Endothelial cell of umbilical vein (primary cell): ENCODE measurements around the gene FAM9A. TPM values are rescaled to one million over a fixed set of nuclear protein-coding genes. Genes with fewer than 3 reads are reported as not detected.
"Not testable (repeated sequence)": the region's sequence is repeated elsewhere in the genome, so short reads cannot be mapped to it uniquely, and the experiment has no call there.

Experiments used
- BruUV-seq: library from RNA; stranded (reverse); fragments of 400-500 nt; replicated peaks from 2 replicates; lab custom pipeline; 2021; lab: Mats Ljungman, UMichigan
- CTCF ChIA-PET: fragments of 300-600, 350-600 bp; sonication (Branson Sonifier 250); formaldehyde crosslinking; loops from one replicate; lab custom pipeline; 2021; ENCODE audit warnings: antibody characterized with exemption, inconsistent platforms; lab: Charles Lee
- POLR2A ChIA-PET: fragments of 300-600, 350-600 bp; sonication (Branson Sonifier 250); formaldehyde crosslinking; loops from one replicate; lab custom pipeline; 2021; ENCODE audit warnings: antibody characterized with exemption, inconsistent platforms; lab: Charles Lee
- DNase-seq: peaks from one replicate; pipeline ENCODE4 v3.0.0-alpha.2; 2011; ENCODE audit warnings: low read depth, low spot score
- FAIRE-seq: peaks from 2 replicates; lab custom pipeline; 2011; peaks lifted over from hg19 to GRCh38; lab: Jason Lieb, UNC
- H2AFZ ChIP-seq: 2 replicates; pipeline ENCODE4 v1.6.0; 2012; ENCODE audit warnings: low read depth, low read length, control low read depth, inconsistent platforms
- H3K27ac ChIP-seq: 2 replicates; pipeline ENCODE4 v1.5.1; 2011; ENCODE audit warnings: low read depth, mild to moderate bottlenecking, control low read depth, low read length, moderate library complexity; ENCODE audit not compliant: insufficient read depth
- H3K27me3 ChIP-seq, 2 experiments: 2 replicates each; pipeline versions ENCODE4 v1.6.0 to v1.6.1; 2011; ENCODE audit warnings: low read length in 2 of 2, mixed read lengths in 1 of 2; ENCODE audit not compliant: control insufficient read depth in 2 of 2, insufficient read depth in 2 of 2
- H3K36me3 ChIP-seq, 2 experiments: 2 replicates in 1 of 2; 3 replicates in 1 of 2; pipeline ENCODE4 v1.5.1; 2011; ENCODE audit warnings: low read length in 2 of 2, mild to moderate bottlenecking in 1 of 2, moderate library complexity in 1 of 2; ENCODE audit not compliant: control insufficient read depth in 2 of 2, insufficient read depth in 2 of 2; ENCODE audit errors: extremely low read depth in 1 of 2
- H3K4me1 ChIP-seq: 3 replicates; pipeline ENCODE4 v1.5.1; 2011; ENCODE audit warnings: mild to moderate bottlenecking, low read length; ENCODE audit not compliant: control insufficient read depth, insufficient read depth; ENCODE audit errors: extremely low read depth
- H3K4me2 ChIP-seq: 2 replicates; pipeline ENCODE4 v1.6.1; 2011; ENCODE audit warnings: low read length, control low read depth, mixed read lengths; ENCODE audit not compliant: insufficient read depth
- H3K4me3 ChIP-seq, 3 experiments: fragments of 200-600 bp in 1 of 3; sonication (generic), shearing (Covaris generic) in 1 of 3; replicated peaks in 1 of 3; 2 replicates each; pipeline ENCODE4 v1.5.1; 2011 to 2016; ENCODE audit warnings: control low read depth in 3 of 3, low read length in 3 of 3, mild to moderate bottlenecking in 2 of 3, inconsistent platforms in 1 of 3, low read depth in 1 of 3, moderate library complexity in 1 of 3; ENCODE audit not compliant: insufficient read depth in 1 of 3
- H3K79me2 ChIP-seq: 2 replicates; pipeline ENCODE4 v1.6.0; 2012; ENCODE audit warnings: low read length, inconsistent platforms; ENCODE audit not compliant: control insufficient read depth, insufficient read depth
- H3K9ac ChIP-seq: replicated peaks from 2 replicates; pipeline ENCODE3; 2011; ENCODE audit warnings: low read length, control low read depth; ENCODE audit not compliant: insufficient read depth; ENCODE audit errors: extremely low read depth
- H3K9me1 ChIP-seq: replicated peaks from 3 replicates; pipeline ENCODE4 v1.6.0; 2011; ENCODE audit warnings: mild to moderate bottlenecking, low read length; ENCODE audit not compliant: control insufficient read depth, insufficient read depth; ENCODE audit errors: extremely low read depth
- H3K9me3 ChIP-seq: replicated peaks from 2 replicates; pipeline ENCODE4 v1.5.1; 2012; ENCODE audit warnings: low read length, inconsistent platforms; ENCODE audit not compliant: control insufficient read depth, insufficient read depth
- H4K20me1 ChIP-seq: replicated peaks from 2 replicates; pipeline ENCODE3; 2011; ENCODE audit warnings: mild to moderate bottlenecking, low read length; ENCODE audit not compliant: control insufficient read depth, insufficient read depth; ENCODE audit errors: extremely low read depth
- EZH2 ChIP-seq: IDR thresholded peaks from 2 replicates; pipeline ENCODE4 v1.6.1; 2012; ENCODE audit warnings: borderline replicate concordance, low read depth, mild to moderate bottlenecking, moderate library complexity, low read length, inconsistent platforms; ENCODE audit not compliant: severe bottlenecking
- FOS ChIP-seq: IDR thresholded peaks from 2 replicates; pipeline ENCODE4 v1.6.1; 2011; ENCODE audit warnings: mild to moderate bottlenecking, low read length, moderate library complexity, borderline replicate concordance; ENCODE audit not compliant: insufficient read depth
- GATA2 ChIP-seq: IDR thresholded peaks from 2 replicates; pipeline ENCODE4 v1.7.0; 2011; ENCODE audit warnings: low read depth, mild to moderate bottlenecking, moderate library complexity, mixed read lengths, low read length; ENCODE audit not compliant: insufficient read length, insufficient read depth
- JUN ChIP-seq: IDR thresholded peaks from 2 replicates; pipeline ENCODE4 v1.6.1; 2011; ENCODE audit warnings: borderline replicate concordance, low read depth; ENCODE audit not compliant: insufficient read length, insufficient read depth
- MYC ChIP-seq: IDR thresholded peaks from one replicate; pipeline ENCODE4 v1.6.1; 2011; ENCODE audit warnings: mild to moderate bottlenecking, low read depth, low read length
- POLR2A ChIP-seq: IDR thresholded peaks from 2 replicates; pipeline ENCODE4 v1.6.1; 2012; ENCODE audit warnings: low read depth, mild to moderate bottlenecking, control low read depth, low read length
- POLR2AphosphoS5 ChIP-seq: IDR thresholded peaks from 2 replicates; pipeline ENCODE4 v1.6.1; 2012; ENCODE audit warnings: low read depth, mild to moderate bottlenecking, control low read depth, low read length, moderate library complexity; ENCODE audit not compliant: insufficient read depth
- dilution Hi-C: fragments of 300-500 bp; cut with MboI; formaldehyde crosslinking; loops from one replicate; pipeline ENCODE4 v1.15.0; 2019; ENCODE audit warnings: low sequenced_read_pairs; ENCODE audit not compliant: extremely low pct_ligation_motif_present
- intact Hi-C: fragments of 100-400 bp; cut with micrococcal nuclease; formaldehyde crosslinking; loops from one replicate; pipeline ENCODE4 v1.10.0; 2022
- polyA plus RNA-seq, 4 experiments: library from polyadenylated mRNA; depleted of rRNA in 3 of 4; stranded (reverse) in 3 of 4; unstranded in 1 of 4; fragments of >200 nt; gene quantifications; 2 replicates each; pipeline versions ENCODE4 v1.2.1 to v1.2.3, GENCODE V29; 2011 to 2012; ENCODE audit warnings: missing spikeins in 1 of 4
- total RNA-seq: library from RNA; stranded (reverse); gene quantifications from 2 replicates; pipeline ENCODE4 v1.2.3, GENCODE V29; 2021

Gene FAM9A
- total and polyA plus RNA-seq, 2 donors (not counting 3 experiments of a cell fraction or from before 2014, with no cell fraction given), result not detected

GRCh38 chrX:8803326-8803725 is 2.1 kb upstream of the FAM9A start:
- Histone ChIP-seq H3K27me3 (no peaks in the 10 kb centered on the region), H3K9me3 (no peaks in the 10 kb centered on the region), H2AFZ (no peak overlapping the region), H3K4me1 (no peaks in the 10 kb centered on the region), H3K4me3 (no peak overlapping the region), H3K4me2 (no peak overlapping the region), H4K20me1 (no peaks in the 10 kb centered on the region), H3K79me2 (no peaks in the 10 kb centered on the region), H3K27ac (no peak overlapping the region), H3K9ac (no peak overlapping the region), H3K36me3 (no peaks in the 10 kb centered on the region), H3K9me1 (no peaks in the 10 kb centered on the region)
- DNase-seq (no peak), FAIRE-seq (no peak)
- TF ChIP-seq GATA2, result no peak
- no peak for TF ChIP-seq FOS
- TF ChIP-seq EZH2, result no peak
- TF ChIP-seq POLR2AphosphoS5, result no peak
- no peak for TF ChIP-seq POLR2A
- no peak for TF ChIP-seq JUN
- no peak for TF ChIP-seq MYC
- dilution Hi-C loops, result no loop called here
- no TSS peak for BruUV-seq
- ChIA-PET POLR2A (no interaction called here), CTCF (no interaction called here)
- intact Hi-C loops, result no loop called here

GRCh38 chrX:8800351-8800750 is 832 bp downstream of the FAM9A start:
- H3K79me2 ChIP-seq, H3K9me3 ChIP-seq, CTCF ChIA-PET, H3K9me1 ChIP-seq, H3K4me3 ChIP-seq, H3K36me3 ChIP-seq, dilution Hi-C loops, H3K4me2 ChIP-seq, H3K27ac ChIP-seq, H3K9ac ChIP-seq, H3K4me1 ChIP-seq, H2AFZ ChIP-seq, POLR2A ChIA-PET, DNase-seq, FAIRE-seq, H3K27me3 ChIP-seq, BruUV-seq, H4K20me1 ChIP-seq, intact Hi-C loops: not testable (repeated sequence)

GRCh38 chrX:8799281-8799680 is 1.9 kb downstream of the FAM9A start:
- FAIRE-seq, dilution Hi-C loops: not testable (repeated sequence)

More at GRCh38 chrX:8799281-8799680, 1.9 kb downstream of the FAM9A start:
- H3K4me1 ChIP-seq, H3K9me3 ChIP-seq, H3K27me3 ChIP-seq, H3K9ac ChIP-seq, POLR2A ChIA-PET, BruUV-seq, H4K20me1 ChIP-seq, intact Hi-C loops, H3K36me3 ChIP-seq, H3K4me2 ChIP-seq, H2AFZ ChIP-seq, H3K4me3 ChIP-seq, H3K9me1 ChIP-seq, H3K79me2 ChIP-seq, CTCF ChIA-PET, H3K27ac ChIP-seq, DNase-seq: not testable (repeated sequence)
